ENCODE results near the gene ZSWIM6. TPM values are rescaled to one million over a fixed set of nuclear protein-coding genes. Genes with fewer than 3 reads are reported as not detected.

Gene ZSWIM6
- total RNA-seq, 2 donors from 2014 or later = 10.6 to 18.8 TPM

DNA sequence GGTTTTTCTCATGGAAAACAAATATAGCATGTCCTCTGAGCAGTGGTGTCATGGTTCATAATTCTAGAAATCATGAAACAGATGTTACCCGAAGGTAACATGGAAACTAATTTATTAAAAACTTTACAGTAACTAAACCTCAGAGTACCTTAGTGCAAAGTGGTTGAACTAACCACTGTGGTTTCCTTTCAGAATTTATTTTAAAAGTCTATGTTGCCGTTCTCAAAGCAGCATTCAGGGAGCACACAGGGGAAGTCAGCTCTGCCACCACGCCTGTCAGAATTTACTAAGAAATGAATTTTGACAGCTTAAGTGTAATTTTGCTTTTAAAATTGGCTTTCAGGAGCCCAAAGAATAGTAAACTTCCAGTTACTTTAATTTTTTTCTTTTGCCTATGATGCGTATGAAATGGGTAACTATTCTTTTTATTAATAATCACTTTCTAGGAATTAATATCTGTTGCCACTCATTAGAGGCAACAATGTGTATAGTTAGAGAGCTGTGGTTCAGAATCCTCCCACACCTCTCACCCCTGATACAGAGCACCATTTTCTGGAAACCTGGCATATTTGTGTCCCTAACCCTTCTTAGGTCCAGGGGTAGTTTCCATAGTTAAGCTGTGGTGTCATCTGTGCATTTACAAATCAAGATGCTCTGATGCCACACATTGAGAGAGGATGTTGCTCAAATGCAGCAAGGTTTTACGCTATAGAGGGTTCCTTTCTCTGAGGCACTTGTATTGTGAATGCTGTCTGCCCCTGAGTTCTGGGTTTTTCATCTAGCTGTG is 202.6 kb downstream of the ZSWIM6 start:
- peaks cover 7% of the 10 kb centered on the region for H3K36me3 ChIP-seq

DNA sequence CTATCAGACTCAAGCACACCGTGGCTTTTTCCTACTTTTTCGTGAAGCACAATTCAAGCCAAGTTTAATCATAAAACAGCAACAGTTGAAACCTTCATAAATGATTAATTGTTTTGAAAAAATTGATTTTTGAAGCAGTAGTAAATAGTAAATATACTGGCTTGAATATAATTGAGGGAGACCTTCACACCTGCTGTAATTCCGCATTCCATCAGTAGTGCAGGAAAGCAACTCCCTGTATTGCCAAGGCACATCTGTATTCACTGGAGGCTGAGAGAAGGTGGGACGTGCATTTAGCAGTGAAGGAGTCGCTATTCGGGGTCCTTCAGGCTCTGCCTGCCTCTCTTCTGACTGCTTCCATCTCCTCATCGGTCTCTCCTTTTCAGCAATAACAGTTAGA is 203.8 kb downstream of the ZSWIM6 start:
- Histone ChIP-seq H3K4me1 (ENCODE audit: control insufficient read depth in 1 of 2, low read depth in 2 of 2) (no peaks in the 10 kb centered on the region), H3K36me3 (peaks cover 7% of the 10 kb centered on the region), H3K9me3 (no peaks in the 10 kb centered on the region), H3K27ac (no peak overlapping the region), H3K27me3 (replicated peaks; ENCODE audit: insufficient read depth) (no peaks in the 10 kb centered on the region), H3K4me3 (no peak overlapping the region)
- no peak for ATAC-seq (ENCODE audit: insufficient number of reproducible peaks, low FRiP score, low read depth)
- TF ChIP-seq, protein P1, sequence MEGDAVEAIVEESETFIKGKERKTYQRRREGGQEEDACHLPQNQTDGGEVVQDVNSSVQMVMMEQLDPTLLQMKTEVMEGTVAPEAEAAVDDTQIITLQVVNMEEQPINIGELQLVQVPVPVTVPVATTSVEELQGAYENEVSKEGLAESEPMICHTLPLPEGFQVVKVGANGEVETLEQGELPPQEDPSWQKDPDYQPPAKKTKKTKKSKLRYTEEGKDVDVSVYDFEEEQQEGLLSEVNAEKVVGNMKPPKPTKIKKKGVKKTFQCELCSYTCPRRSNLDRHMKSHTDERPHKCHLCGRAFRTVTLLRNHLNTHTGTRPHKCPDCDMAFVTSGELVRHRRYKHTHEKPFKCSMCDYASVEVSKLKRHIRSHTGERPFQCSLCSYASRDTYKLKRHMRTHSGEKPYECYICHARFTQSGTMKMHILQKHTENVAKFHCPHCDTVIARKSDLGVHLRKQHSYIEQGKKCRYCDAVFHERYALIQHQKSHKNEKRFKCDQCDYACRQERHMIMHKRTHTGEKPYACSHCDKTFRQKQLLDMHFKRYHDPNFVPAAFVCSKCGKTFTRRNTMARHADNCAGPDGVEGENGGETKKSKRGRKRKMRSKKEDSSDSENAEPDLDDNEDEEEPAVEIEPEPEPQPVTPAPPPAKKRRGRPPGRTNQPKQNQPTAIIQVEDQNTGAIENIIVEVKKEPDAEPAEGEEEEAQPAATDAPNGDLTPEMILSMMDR (IDR thresholded peaks at IDR 0.05) = no peak
- no peak for DNase-seq (ENCODE audit: low spot score)

More for the DNA sequence above, 202.6 kb downstream of the ZSWIM6 start:
- TF ChIP-seq, protein P1 (IDR thresholded peaks at IDR 0.05) = no peak
- Histone ChIP-seq H3K4me1 (ENCODE audit: control insufficient read depth in 1 of 2, low read depth in 2 of 2) (no peaks in the 10 kb centered on the region), H3K9me3 (no peaks in the 10 kb centered on the region), H3K27ac (no peak overlapping the region), H3K27me3 (replicated peaks; ENCODE audit: insufficient read depth) (no peaks in the 10 kb centered on the region), H3K4me3 (no peak overlapping the region)
- no peak for ATAC-seq (ENCODE audit: insufficient number of reproducible peaks, low FRiP score, low read depth)
- no peak for DNase-seq (ENCODE audit: low spot score)

DNA sequence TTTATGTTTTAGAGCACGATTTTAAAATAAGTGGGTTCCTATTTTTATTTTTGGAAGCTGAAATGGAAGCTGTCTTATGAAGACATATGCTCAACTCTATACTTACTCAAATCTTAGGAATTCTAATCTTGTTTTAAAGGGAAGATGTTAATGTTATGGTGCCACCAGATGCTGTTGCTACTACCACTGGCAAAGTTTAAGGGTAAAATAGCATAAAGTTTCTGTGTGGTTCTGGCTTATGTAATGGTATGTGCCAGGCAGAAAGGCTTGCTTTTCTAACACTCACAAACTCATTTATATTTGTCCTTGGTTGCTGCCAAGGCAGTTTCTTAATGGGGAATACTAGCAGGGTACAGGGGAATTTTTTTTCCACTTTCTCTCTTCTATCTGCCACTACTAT is 204.9 kb downstream of the ZSWIM6 start:
- Histone ChIP-seq H3K4me3 (no peak overlapping the region), H3K27ac (no peak overlapping the region), H3K9me3 (no peaks in the 10 kb centered on the region), H3K36me3 (peaks cover 14% of the 10 kb centered on the region), H3K27me3 (replicated peaks; ENCODE audit: insufficient read depth) (no peaks in the 10 kb centered on the region), H3K4me1 (ENCODE audit: control insufficient read depth in 1 of 2, low read depth in 2 of 2) (no peaks in the 10 kb centered on the region)
- no peak for DNase-seq (ENCODE audit: low spot score)
- TF ChIP-seq, protein P1 (IDR thresholded peaks at IDR 0.05) = no peak
- ATAC-seq (ENCODE audit: insufficient number of reproducible peaks, low FRiP score, low read depth) = no peak

DNA sequence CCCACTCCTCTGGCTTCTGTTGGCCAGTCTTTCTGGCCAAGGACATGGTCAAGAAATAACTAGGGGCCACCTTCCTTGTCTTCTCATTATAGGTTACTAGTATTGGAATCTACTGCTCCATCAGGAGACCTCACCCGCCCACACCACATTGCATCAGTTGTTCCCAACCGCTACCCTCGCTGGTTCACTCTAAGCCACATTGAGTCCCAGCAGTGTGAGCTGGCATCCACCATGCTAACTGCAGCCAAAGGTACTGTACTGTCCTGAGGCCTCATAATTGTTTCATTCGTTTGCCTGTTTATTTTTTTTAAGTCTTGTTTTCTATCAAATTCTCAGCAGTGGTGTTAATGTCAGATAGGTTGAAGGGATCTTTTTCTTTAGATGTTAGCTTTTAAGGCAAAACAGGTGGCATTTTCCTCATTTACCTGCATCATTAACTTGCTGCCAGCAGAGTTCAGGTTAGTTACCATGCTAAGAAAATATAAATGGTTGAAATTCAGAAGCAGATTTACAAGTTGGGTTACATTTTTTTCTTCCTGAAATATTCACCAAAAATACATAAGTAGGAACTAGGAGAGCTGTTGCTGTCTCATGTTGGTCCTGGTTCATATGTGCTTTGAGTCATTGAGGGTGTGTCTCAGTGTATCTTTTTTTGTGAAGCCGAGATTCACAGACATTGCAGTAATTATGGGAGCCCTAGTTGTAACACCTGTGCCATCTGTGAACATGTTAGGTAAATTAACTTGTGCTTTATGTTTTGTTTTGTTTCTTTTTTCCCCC is 206.9 kb downstream of the ZSWIM6 start:
- DNase-seq (ENCODE audit: low spot score) = no peak
- TF ChIP-seq, protein P1 (IDR thresholded peaks at IDR 0.05) = no peak
- ATAC-seq (ENCODE audit: insufficient number of reproducible peaks, low FRiP score, low read depth) = no peak
- H3K27ac ChIP-seq = no peak overlapping the region
- no peaks in the 10 kb centered on the region for H3K9me3 ChIP-seq
- no peaks in the 10 kb centered on the region for H3K4me1 ChIP-seq (ENCODE audit: control insufficient read depth in 1 of 2, low read depth in 2 of 2)
- H3K27me3 ChIP-seq (replicated peaks; ENCODE audit: insufficient read depth) = no peaks in the 10 kb centered on the region
- peaks cover 32% of the 10 kb centered on the region for H3K36me3 ChIP-seq
- H3K4me3 ChIP-seq = no peak overlapping the region

DNA sequence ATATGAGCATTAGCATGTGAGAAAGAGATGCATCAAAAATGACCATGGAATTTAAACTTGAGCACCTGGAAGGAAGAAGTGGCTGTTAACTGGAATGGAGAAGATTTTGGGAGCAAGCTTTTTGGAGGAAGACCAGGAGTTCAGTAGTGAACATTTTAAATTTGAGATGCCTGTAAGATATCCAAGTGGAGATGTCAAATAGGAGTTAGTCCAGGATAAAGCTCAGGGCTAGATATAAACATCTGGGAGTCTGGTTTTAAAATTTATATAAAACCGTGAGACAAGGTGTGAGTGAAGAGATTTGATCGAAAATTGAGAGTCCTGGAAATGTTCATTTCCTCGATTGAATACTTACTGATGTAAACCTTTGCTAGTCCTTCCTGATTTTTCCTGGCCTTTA is 217.5 kb downstream of the ZSWIM6 start:
- DNase-seq (ENCODE audit: low spot score) = no peak
- Histone ChIP-seq H3K27me3 (replicated peaks; ENCODE audit: insufficient read depth) (no peaks in the 10 kb centered on the region), H3K27ac (no peak overlapping the region), H3K4me1 (ENCODE audit: control insufficient read depth in 1 of 2, low read depth in 2 of 2) (no peaks in the 10 kb centered on the region), H3K36me3 (no peaks in the 10 kb centered on the region), H3K9me3 (no peaks in the 10 kb centered on the region), H3K4me3 (no peak overlapping the region)
- TF ChIP-seq, protein P1 (IDR thresholded peaks at IDR 0.05) = no peak
- ATAC-seq (ENCODE audit: insufficient number of reproducible peaks, low FRiP score, low read depth) = no peak

Data from thoracic aorta (tissue), 2 donors.